IPS-20b (cell line): ENCODE results near the gene CAPN5.

Experiments
- H3K27ac ChIP-seq: one replicate; pipeline ENCODE4 v1.5.1; 2013; ENCODE audit warnings: low read length
- H3K27me3 ChIP-seq: 2 replicates; pipeline ENCODE4 v1.6.1; 2013; ENCODE audit warnings: mild to moderate bottlenecking, low read length, inconsistent platforms; ENCODE audit not compliant: insufficient read depth
- H3K36me3 ChIP-seq: 2 replicates; pipeline ENCODE4 v1.6.1; 2013; ENCODE audit warnings: low read depth, mild to moderate bottlenecking, inconsistent platforms, low read length, moderate library complexity; ENCODE audit not compliant: insufficient read depth
- H3K4me1 ChIP-seq: 2 replicates; pipeline ENCODE4 v1.6.1; 2013; ENCODE audit warnings: mild to moderate bottlenecking, control low read depth, inconsistent platforms, low read length, moderate library complexity; ENCODE audit not compliant: insufficient read depth
- H3K4me3 ChIP-seq: 2 replicates; pipeline ENCODE4 v1.5.1; 2013; ENCODE audit warnings: mild to moderate bottlenecking, low read length, inconsistent platforms
- H3K9ac ChIP-seq: 2 replicates; pipeline ENCODE4 v1.6.1; 2013; ENCODE audit warnings: low read depth, mild to moderate bottlenecking, inconsistent platforms, low read length, moderate library complexity
- H3K9me3 ChIP-seq: 2 replicates; pipeline ENCODE4 v1.6.1; 2013; ENCODE audit warnings: mild to moderate bottlenecking, low read depth, low read length, inconsistent platforms; ENCODE audit not compliant: insufficient read depth

Gene CAPN5

DNA sequence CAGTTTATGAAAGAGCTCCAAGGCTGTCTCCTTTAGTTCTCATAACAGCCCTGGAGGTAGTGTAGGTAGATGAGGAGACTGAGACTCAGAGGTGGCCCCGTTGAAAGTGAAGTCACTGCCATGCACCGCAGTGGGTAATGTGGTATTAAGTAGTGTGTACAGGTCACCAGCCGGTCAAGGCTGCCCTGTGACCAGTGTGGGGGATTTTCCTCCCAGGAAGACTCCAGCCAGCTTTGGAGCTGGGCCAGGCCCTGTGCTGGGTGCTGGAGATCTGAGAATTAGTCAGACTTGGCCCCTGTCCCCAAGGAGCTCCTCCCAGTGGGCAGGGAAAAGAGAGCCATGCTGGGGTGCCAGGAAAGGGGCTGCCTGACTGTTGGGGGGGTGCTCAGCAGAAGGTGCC is 41.2 kb downstream of the CAPN5 start:
- Histone ChIP-seq H3K4me3 (no peak overlapping the region), H3K36me3 (no peaks in the 10 kb centered on the region), H3K4me1 (no peaks in the 10 kb centered on the region), H3K9ac (no peak overlapping the region), H3K9me3 (no peaks in the 10 kb centered on the region), H3K27ac (no peak overlapping the region), H3K27me3 (no peaks in the 10 kb centered on the region)

- H3K27me3 ChIP-seq, result no peaks in the 10 kb centered on the region
- no peak overlapping the region for H3K27ac ChIP-seq
- H3K9me3 ChIP-seq, result no peaks in the 10 kb centered on the region
- H3K36me3 ChIP-seq, result no peaks in the 10 kb centered on the region
- no peak overlapping the region for H3K4me3 ChIP-seq
- H3K4me1 ChIP-seq, result no peaks in the 10 kb centered on the region
- H3K9ac ChIP-seq, result no peak overlapping the region
These were observed 41.7 kb downstream of the CAPN5 start for GRCh38 chr11:77108436-77108835.

DNA sequence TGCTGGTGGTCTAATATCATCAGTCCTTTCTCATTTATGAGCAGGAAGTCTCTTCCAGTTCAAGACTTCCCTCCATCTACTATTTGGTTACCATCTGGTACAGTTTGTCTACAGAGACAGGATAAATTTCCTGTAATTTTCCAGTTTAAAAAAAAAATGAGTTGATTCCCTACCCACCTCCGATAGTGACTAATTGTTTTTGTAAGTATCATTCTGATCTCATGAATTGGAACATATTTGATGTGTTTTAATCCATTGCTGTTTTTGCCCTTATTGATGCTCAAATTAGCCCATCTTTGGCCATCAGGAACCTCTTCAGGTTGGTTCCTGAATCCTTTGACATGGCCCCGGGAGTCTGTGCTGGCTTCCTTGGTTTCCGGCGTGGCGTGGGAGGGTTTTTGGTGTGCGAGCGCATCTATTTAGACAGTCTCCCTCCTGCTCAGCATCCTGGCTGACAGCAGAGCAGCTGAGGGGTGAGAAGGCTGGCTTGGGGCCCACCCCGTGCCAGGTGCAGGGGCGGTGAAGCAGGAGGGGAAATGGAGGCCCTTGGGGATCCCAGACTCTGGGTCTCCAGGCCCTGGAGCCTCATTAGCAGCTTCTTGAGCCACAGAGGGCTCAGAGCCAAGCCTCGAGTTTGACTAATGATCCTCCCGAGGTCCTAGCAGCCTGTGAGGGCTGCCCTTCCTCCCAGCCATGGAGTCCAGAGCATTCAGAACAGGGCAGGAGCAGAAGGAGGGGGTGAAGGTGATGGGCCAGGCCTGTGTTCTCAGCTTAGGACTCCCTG is 42.7 kb downstream of the CAPN5 start:
- Histone ChIP-seq H3K9ac (no peak overlapping the region), H3K27me3 (no peaks in the 10 kb centered on the region), H3K27ac (no peak overlapping the region), H3K4me1 (no peaks in the 10 kb centered on the region), H3K36me3 (no peaks in the 10 kb centered on the region), H3K4me3 (no peak overlapping the region), H3K9me3 (no peaks in the 10 kb centered on the region)

DNA sequence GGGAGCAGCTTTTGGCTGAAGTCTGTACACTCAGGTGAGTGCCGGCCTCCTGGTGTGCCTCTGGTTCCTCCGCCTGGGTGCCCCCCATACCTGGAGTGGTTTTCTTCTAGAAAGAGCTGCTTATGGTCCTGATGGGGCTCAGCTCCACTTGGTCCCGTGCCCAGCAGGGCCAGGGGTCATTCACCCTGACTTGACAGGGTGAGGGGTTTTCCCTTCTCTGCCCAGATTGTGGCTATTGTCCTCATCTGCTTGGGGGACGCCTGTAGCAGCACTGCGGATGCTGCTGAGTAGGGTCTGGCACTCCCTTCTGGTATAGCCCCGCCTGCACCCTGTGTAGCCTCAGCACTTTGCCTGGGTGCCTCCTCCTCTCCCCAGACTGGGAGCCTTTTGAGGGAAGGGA is 44.1 kb downstream of the CAPN5 start:
- Histone ChIP-seq H3K9ac (no peak overlapping the region), H3K27me3 (no peaks in the 10 kb centered on the region), H3K4me3 (no peak overlapping the region), H3K4me1 (no peaks in the 10 kb centered on the region), H3K9me3 (no peaks in the 10 kb centered on the region), H3K27ac (no peak overlapping the region), H3K36me3 (no peaks in the 10 kb centered on the region)

DNA sequence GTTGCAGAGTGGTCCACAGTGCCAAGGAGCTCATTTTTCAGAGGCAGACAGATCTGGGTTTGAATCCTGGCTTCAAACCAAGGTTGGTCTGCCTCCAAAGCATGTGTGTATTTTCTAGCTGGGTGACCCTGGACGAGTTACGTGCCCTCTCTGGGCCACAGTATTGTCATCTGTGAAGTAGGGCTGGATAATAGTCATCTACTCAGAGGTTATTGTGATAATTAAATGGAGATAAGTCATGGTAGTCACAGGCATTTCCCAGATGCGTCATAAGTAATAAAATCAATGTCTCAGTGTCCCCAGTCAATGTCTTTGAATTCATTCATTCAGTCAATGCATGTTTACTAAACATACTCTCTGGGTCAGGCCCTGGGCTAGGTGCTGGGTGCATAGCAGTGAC is 44.5 kb downstream of the CAPN5 start:
- H3K27me3 ChIP-seq, result no peaks in the 10 kb centered on the region
- H3K36me3 ChIP-seq, result no peaks in the 10 kb centered on the region
- no peak overlapping the region for H3K9ac ChIP-seq
- no peaks in the 10 kb centered on the region for H3K4me1 ChIP-seq
- H3K4me3 ChIP-seq, result no peak overlapping the region
- no peak overlapping the region for H3K27ac ChIP-seq
- H3K9me3 ChIP-seq, result no peaks in the 10 kb centered on the region

DNA sequence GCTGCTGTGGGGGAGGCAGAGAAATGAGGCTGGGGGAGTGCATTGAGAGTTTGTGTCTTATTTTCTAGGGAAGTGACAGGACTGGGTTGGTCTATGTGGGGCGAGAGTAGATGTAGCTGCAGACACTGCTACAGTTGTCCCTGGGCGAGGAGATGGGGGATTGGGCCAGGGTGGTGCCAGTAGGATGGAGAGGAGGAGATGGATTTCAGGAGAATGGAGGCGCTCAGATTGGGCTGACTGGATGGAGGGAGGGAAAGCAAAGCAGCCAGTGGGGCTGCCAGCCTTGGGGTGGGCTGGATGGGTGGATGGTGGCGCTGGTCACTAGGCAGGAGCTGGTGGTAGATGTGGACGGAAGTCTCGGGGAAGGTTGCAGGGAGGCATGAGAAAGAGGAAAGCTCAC is 45.2 kb downstream of the CAPN5 start:
- Histone ChIP-seq H3K27me3 (no peaks in the 10 kb centered on the region), H3K36me3 (no peaks in the 10 kb centered on the region), H3K4me1 (no peaks in the 10 kb centered on the region), H3K9ac (no peak overlapping the region), H3K9me3 (no peaks in the 10 kb centered on the region), H3K27ac (no peak overlapping the region), H3K4me3 (no peak overlapping the region)

- Histone ChIP-seq H3K36me3 (no peaks in the 10 kb centered on the region), H3K27me3 (no peaks in the 10 kb centered on the region), H3K27ac (no peak overlapping the region), H3K4me3 (no peak overlapping the region), H3K9ac (no peak overlapping the region), H3K9me3 (no peaks in the 10 kb centered on the region), H3K4me1 (no peaks in the 10 kb centered on the region)
These were observed 46.0 kb downstream of the CAPN5 start for GRCh38 chr11:77112641-77113381.

DNA sequence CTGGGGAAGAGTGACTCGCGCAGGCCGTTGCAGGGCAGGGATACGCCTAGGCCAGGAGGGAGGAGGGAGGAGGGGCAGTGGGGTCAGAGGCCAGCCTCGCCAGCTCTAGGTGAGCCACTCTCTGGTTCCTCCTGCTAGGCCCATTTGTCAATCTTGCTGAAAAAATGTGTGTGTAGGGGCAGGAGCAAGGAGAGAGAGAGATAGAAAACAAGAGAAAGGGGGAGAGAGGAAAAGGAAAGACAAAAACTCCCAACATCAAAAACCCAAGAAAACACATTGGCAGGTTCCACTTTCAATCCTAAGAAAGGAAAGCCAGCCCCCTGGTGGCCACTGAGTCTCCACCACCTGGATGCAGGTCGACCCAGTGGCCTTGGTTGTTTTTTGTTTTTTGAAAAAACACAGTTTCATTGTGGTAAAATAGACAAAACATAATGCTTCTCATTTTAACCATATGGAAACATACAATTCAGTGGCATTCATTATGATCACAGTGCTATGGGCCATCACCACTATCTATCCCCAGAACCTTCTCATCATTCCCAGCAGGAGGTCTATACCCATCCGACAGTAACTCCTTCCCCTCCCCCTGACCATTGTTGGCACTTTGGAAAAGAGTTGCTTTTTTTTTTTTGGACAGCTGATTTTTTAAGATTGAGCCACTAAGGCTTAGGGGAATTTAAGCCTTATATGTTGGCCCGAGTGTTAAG is 46.8 kb downstream of the CAPN5 start:
- no peaks in the 10 kb centered on the region for H3K4me1 ChIP-seq
- H3K27ac ChIP-seq, result no peak overlapping the region
- H3K9ac ChIP-seq, result no peak overlapping the region
- no peaks in the 10 kb centered on the region for H3K36me3 ChIP-seq
- H3K27me3 ChIP-seq, result no peaks in the 10 kb centered on the region
- no peak overlapping the region for H3K4me3 ChIP-seq
- H3K9me3 ChIP-seq, result no peaks in the 10 kb centered on the region

DNA sequence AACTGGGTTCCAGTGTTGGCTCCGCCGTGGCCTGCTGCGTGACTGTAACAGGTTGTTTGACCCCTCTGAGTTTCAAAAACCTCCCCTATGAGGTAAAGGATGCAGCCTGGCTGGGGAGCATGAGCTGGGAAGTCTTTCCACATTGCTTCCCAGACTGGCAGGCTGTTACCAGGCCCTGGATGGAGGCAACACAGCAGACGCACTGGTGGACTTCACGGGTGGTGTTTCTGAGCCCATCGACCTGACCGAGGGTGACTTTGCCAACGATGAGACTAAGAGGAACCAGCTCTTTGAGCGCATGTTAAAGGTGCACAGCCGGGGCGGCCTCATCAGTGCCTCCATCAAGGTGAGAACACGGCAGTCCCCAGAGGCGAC is 47.3 kb downstream of the CAPN5 start:
- H3K4me3 ChIP-seq, result no peak overlapping the region
- H3K36me3 ChIP-seq, result no peaks in the 10 kb centered on the region
- H3K27me3 ChIP-seq, result no peaks in the 10 kb centered on the region
- H3K27ac ChIP-seq, result no peak overlapping the region
- no peaks in the 10 kb centered on the region for H3K9me3 ChIP-seq
- H3K9ac ChIP-seq, result no peak overlapping the region
- H3K4me1 ChIP-seq, result no peaks in the 10 kb centered on the region

- Histone ChIP-seq H3K4me1 (no peaks in the 10 kb centered on the region), H3K36me3 (no peaks in the 10 kb centered on the region), H3K9ac (no peak overlapping the region), H3K27ac (no peak overlapping the region), H3K27me3 (no peaks in the 10 kb centered on the region), H3K4me3 (no peak overlapping the region), H3K9me3 (no peaks in the 10 kb centered on the region)
These were observed 48.4 kb downstream of the CAPN5 start for GRCh38 chr11:77115181-77115611.

GRCh38 chr11:77115956-77116355 is 49.2 kb downstream of the CAPN5 start:
- Histone ChIP-seq H3K4me1 (no peaks in the 10 kb centered on the region), H3K4me3 (no peak overlapping the region), H3K9me3 (no peaks in the 10 kb centered on the region), H3K27ac (no peak overlapping the region), H3K36me3 (no peaks in the 10 kb centered on the region), H3K27me3 (no peaks in the 10 kb centered on the region), H3K9ac (no peak overlapping the region)

- Histone ChIP-seq H3K36me3 (no peaks in the 10 kb centered on the region), H3K27me3 (no peaks in the 10 kb centered on the region), H3K9me3 (no peaks in the 10 kb centered on the region), H3K9ac (no peak overlapping the region), H3K4me3 (no peak overlapping the region), H3K4me1 (no peaks in the 10 kb centered on the region), H3K27ac (no peak overlapping the region)
These were observed 50.7 kb downstream of the CAPN5 start for GRCh38 chr11:77117492-77117891.
